Measurements from ENCODE around the gene CYP19A1. TPM values are rescaled to one million over a fixed set of nuclear protein-coding genes. Genes with fewer than 3 reads are reported as not detected.
"Not testable (repeated sequence)": the region's sequence is repeated elsewhere in the genome, so short reads cannot be mapped to it uniquely, and the experiment has no call there.

CYP19A1 gene
- total RNA-seq, 1 donor from 2014 or later = 0.35 TPM

GRCh38 chr15:51201581-51201980, 136.8 kb downstream of the CYP19A1 start:
- H3K27ac Mint-ChIP-seq = no peak overlapping the region
- intact Hi-C loops (cut with micrococcal nuclease) = no loop called here
- DNase-seq = no peak
- H3K4me1 Mint-ChIP-seq = no peaks in the 10 kb centered on the region
- H3K36me3 Mint-ChIP-seq (ENCODE audit: low read depth) = no peaks in the 10 kb centered on the region
- no peaks in the 10 kb centered on the region for H3K9me3 Mint-ChIP-seq
- peaks cover 21% of the 10 kb centered on the region for H3K27me3 Mint-ChIP-seq
- H3K4me3 Mint-ChIP-seq = no peak overlapping the region

- no peaks in the 10 kb centered on the region for H3K9me3 Mint-ChIP-seq
- no peak for DNase-seq
Observed at GRCh38 chr15:51200792-51201191, 137.6 kb downstream of the CYP19A1 start.

GRCh38 chr15:51199541-51199940, 138.9 kb downstream of the CYP19A1 start:
- Mint-ChIP-seq H3K9me3 (no peaks in the 10 kb centered on the region), H3K36me3 (ENCODE audit: low read depth) (no peaks in the 10 kb centered on the region), H3K4me3 (no peak overlapping the region), H3K4me1 (no peaks in the 10 kb centered on the region), H3K27ac (no peak overlapping the region), H3K27me3 (peaks cover 31% of the 10 kb centered on the region)
- intact Hi-C loops (cut with micrococcal nuclease) = no loop called here
- no peak for DNase-seq

More at GRCh38 chr15:51200792-51201191, 137.6 kb downstream of the CYP19A1 start:
- H3K36me3 Mint-ChIP-seq (ENCODE audit: low read depth) = no peaks in the 10 kb centered on the region
- no peaks in the 10 kb centered on the region for H3K4me1 Mint-ChIP-seq
- intact Hi-C loops (cut with micrococcal nuclease) = no loop called here
- H3K27me3 Mint-ChIP-seq = peaks cover 22% of the 10 kb centered on the region
- H3K27ac Mint-ChIP-seq = no peak overlapping the region
- H3K4me3 Mint-ChIP-seq = no peak overlapping the region

- Mint-ChIP-seq H3K27me3 (peaks cover 32% of the 10 kb centered on the region), H3K9me3 (no peaks in the 10 kb centered on the region), H3K4me3 (no peak overlapping the region), H3K27ac (no peak overlapping the region), H3K36me3 (ENCODE audit: low read depth) (no peaks in the 10 kb centered on the region), H3K4me1 (no peaks in the 10 kb centered on the region)
- intact Hi-C loops (cut with micrococcal nuclease) = no loop called here
- no peak for DNase-seq
Observed at GRCh38 chr15:51198701-51199232, 139.6 kb downstream of the CYP19A1 start.

- no peak overlapping the region for H3K27ac Mint-ChIP-seq
- H3K27me3 Mint-ChIP-seq = peaks cover 42% of the 10 kb centered on the region
Observed at GRCh38 chr15:51195459-51195858, 142.9 kb downstream of the CYP19A1 start.

GRCh38 chr15:51193979-51194378, 144.4 kb downstream of the CYP19A1 start:
- H3K9me3 Mint-ChIP-seq = no peaks in the 10 kb centered on the region
- intact Hi-C loops (cut with micrococcal nuclease) = no loop called here

More at GRCh38 chr15:51195459-51195858, 142.9 kb downstream of the CYP19A1 start:
- no peaks in the 10 kb centered on the region for H3K4me1 Mint-ChIP-seq
- H3K9me3 Mint-ChIP-seq = no peaks in the 10 kb centered on the region
- no peaks in the 10 kb centered on the region for H3K36me3 Mint-ChIP-seq (ENCODE audit: low read depth)
- H3K4me3 Mint-ChIP-seq = no peak overlapping the region
- no peak for DNase-seq
- intact Hi-C loops (cut with micrococcal nuclease) = no loop called here

GRCh38 chr15:51193526-51193925, 144.9 kb downstream of the CYP19A1 start:
- Mint-ChIP-seq H3K27ac (no peak overlapping the region), H3K4me1 (no peaks in the 10 kb centered on the region), H3K36me3 (ENCODE audit: low read depth) (no peaks in the 10 kb centered on the region), H3K9me3 (no peaks in the 10 kb centered on the region), H3K27me3 (peaks cover 34% of the 10 kb centered on the region), H3K4me3 (no peak overlapping the region)
- intact Hi-C loops (cut with micrococcal nuclease) = no loop called here
- no peak for DNase-seq

More at GRCh38 chr15:51193979-51194378, 144.4 kb downstream of the CYP19A1 start:
- Mint-ChIP-seq H3K4me1 (no peaks in the 10 kb centered on the region), H3K36me3 (ENCODE audit: low read depth) (no peaks in the 10 kb centered on the region), H3K27ac (no peak overlapping the region), H3K4me3 (no peak overlapping the region), H3K27me3 (peaks cover 36% of the 10 kb centered on the region)
- no peak for DNase-seq

- no peak overlapping the region for H3K27ac Mint-ChIP-seq
- intact Hi-C loops (cut with micrococcal nuclease) = loop anchor here (1.0 kb wide), 1 partner anchor 29 kb away; no protein-coding TSS in a partner anchor
- H3K4me3 Mint-ChIP-seq = no peak overlapping the region
- H3K36me3 Mint-ChIP-seq (ENCODE audit: low read depth) = no peaks in the 10 kb centered on the region
- H3K4me1 Mint-ChIP-seq = no peaks in the 10 kb centered on the region
- DNase-seq = peak; percentile 93
- no peaks in the 10 kb centered on the region for H3K9me3 Mint-ChIP-seq
- H3K27me3 Mint-ChIP-seq = peaks cover 34% of the 10 kb centered on the region
Observed at GRCh38 chr15:51192521-51193280, 145.7 kb downstream of the CYP19A1 start.

GRCh38 chr15:51191766-51192165, 146.6 kb downstream of the CYP19A1 start:
- Mint-ChIP-seq H3K9me3 (no peaks in the 10 kb centered on the region), H3K27me3 (peaks cover 26% of the 10 kb centered on the region), H3K36me3 (ENCODE audit: low read depth) (no peaks in the 10 kb centered on the region), H3K27ac (no peak overlapping the region), H3K4me1 (no peaks in the 10 kb centered on the region), H3K4me3 (no peak overlapping the region)
- no peak for DNase-seq
- intact Hi-C loops (cut with micrococcal nuclease) = loop anchor here (1.0 kb wide), 1 partner anchor 28 kb away; no protein-coding TSS in a partner anchor

GRCh38 chr15:51191072-51191670, 147.2 kb downstream of the CYP19A1 start:
- no peaks in the 10 kb centered on the region for H3K36me3 Mint-ChIP-seq (ENCODE audit: low read depth)
- intact Hi-C loops (cut with micrococcal nuclease) = no loop called here
- H3K27ac Mint-ChIP-seq = no peak overlapping the region
- no peak for DNase-seq
- H3K4me1 Mint-ChIP-seq = no peaks in the 10 kb centered on the region
- peaks cover 25% of the 10 kb centered on the region for H3K27me3 Mint-ChIP-seq
- H3K4me3 Mint-ChIP-seq = no peak overlapping the region
- H3K9me3 Mint-ChIP-seq = no peaks in the 10 kb centered on the region

- Mint-ChIP-seq H3K27ac (no peak overlapping the region), H3K9me3 (no peaks in the 10 kb centered on the region), H3K4me3 (no peak overlapping the region), H3K27me3 (peaks cover 26% of the 10 kb centered on the region), H3K36me3 (ENCODE audit: low read depth) (no peaks in the 10 kb centered on the region), H3K4me1 (no peaks in the 10 kb centered on the region)
- no peak for DNase-seq
- intact Hi-C loops (cut with micrococcal nuclease) = no loop called here
Observed at GRCh38 chr15:51190424-51191068, 147.8 kb downstream of the CYP19A1 start.

- Mint-ChIP-seq H3K9me3 (no peaks in the 10 kb centered on the region), H3K27ac (no peak overlapping the region), H3K27me3 (peaks cover 22% of the 10 kb centered on the region), H3K4me1 (no peaks in the 10 kb centered on the region), H3K4me3 (no peak overlapping the region), H3K36me3 (ENCODE audit: low read depth) (no peaks in the 10 kb centered on the region)
- intact Hi-C loops (cut with micrococcal nuclease) = no loop called here
- no peak for DNase-seq
Observed at GRCh38 chr15:51189669-51190385, 148.6 kb downstream of the CYP19A1 start.

- intact Hi-C loops (cut with micrococcal nuclease); DNase-seq; H3K4me1 Mint-ChIP-seq; H3K4me3 Mint-ChIP-seq; H3K9me3 Mint-ChIP-seq; H3K36me3 Mint-ChIP-seq (ENCODE audit: low read depth); H3K27ac Mint-ChIP-seq: not testable (repeated sequence)
- peaks cover 15% of the 10 kb centered on the region for H3K27me3 Mint-ChIP-seq
Observed at GRCh38 chr15:51188791-51189190, 149.6 kb downstream of the CYP19A1 start.
